Activated CD8-positive, alpha-beta memory T cell treated with anti-CD3 and anti-CD28 coated beads, Interleukin-2, amount 10 ng/mL, durations not matched to agents 7 days and 5 days (primary cell): ENCODE data around the gene CNST. TPM values are rescaled to one million over a fixed set of nuclear protein-coding genes. Genes with fewer than 3 reads are reported as not detected.
A peak's percentile ranks its signal among the peaks of the same experiment; 100 is the strongest.
"Not testable (repeated sequence)": the region's sequence is repeated elsewhere in the genome, so short reads cannot be mapped to it uniquely, and the experiment has no call there.

ENCODE experiments used
- ATAC-seq: fragments of 150-1000 bp; cut with Tn5 transposase; one replicate; pipeline ENCODE4 v1.10.0; 2021; ENCODE audit warnings: moderate library complexity
- CTCF ChIA-PET: fragments of 350-600 bp; sonication (Branson Sonifier 250); formaldehyde crosslinking; loops from one replicate; lab custom pipeline; 2021; ENCODE audit warnings: antibody characterized with exemption; lab: Charles Lee
- DNase-seq: peaks from one replicate; pipeline ENCODE4 v3.0.0-alpha.2; 2020
- H3K27ac Mint-ChIP-seq: one replicate; pipeline ENCODE4 v1.8.0; 2021; ENCODE audit warnings: mild to moderate bottlenecking, mixed read lengths
- H3K27me3 Mint-ChIP-seq: one replicate; pipeline ENCODE4 v1.8.0; 2021; ENCODE audit warnings: mixed read lengths
- H3K36me3 Mint-ChIP-seq: one replicate; pipeline ENCODE4 v1.8.0; 2021; ENCODE audit warnings: mild to moderate bottlenecking, mixed read lengths
- H3K4me1 Mint-ChIP-seq: one replicate; pipeline ENCODE4 v1.8.0; 2021; ENCODE audit warnings: mixed read lengths
- H3K4me3 Mint-ChIP-seq: one replicate; pipeline ENCODE4 v1.8.0; 2021; ENCODE audit warnings: mild to moderate bottlenecking, moderate library complexity, mixed read lengths
- H3K9me3 Mint-ChIP-seq: one replicate; pipeline ENCODE4 v1.8.0; 2022; ENCODE audit warnings: low read depth, mixed read lengths
- total RNA-seq, 2 experiments: library from RNA; stranded (reverse); gene quantifications; one replicate each; pipeline ENCODE4 v1.2.3, GENCODE V29; 2021

CNST gene
- total RNA-seq, 2 experiments from 2014 or later, result 27.3 to 30.2 TPM

DNA sequence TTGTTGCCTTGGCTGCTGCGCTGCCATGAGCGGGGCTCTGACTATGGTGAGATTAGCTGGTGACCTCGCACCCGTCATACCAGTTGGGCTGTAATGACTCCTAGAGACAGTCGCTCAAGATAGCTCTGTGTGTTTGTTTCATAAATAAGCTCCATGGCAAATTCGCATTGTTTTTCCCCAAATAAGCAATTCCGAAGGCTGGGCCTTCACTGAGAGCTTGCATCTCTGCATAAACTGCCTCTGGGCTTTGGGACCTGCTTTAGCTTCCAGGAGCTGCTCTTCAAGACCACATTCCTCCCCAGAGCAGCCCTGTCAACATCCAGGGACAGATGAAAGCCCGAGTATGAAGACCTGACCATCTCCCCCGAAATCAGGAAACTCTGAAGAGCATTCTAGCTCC lies 117.3 kb downstream of the CNST start:
- no peaks in the 10 kb centered on the region for H3K27me3 Mint-ChIP-seq

GRCh38 chr1:246687002-246687401 lies 120.7 kb downstream of the CNST start:
- Mint-ChIP-seq H3K27ac (no peak overlapping the region), H3K9me3 (no peaks in the 10 kb centered on the region), H3K4me1 (no peaks in the 10 kb centered on the region), H3K27me3 (no peaks in the 10 kb centered on the region), H3K4me3 (no peak overlapping the region), H3K36me3 (no peaks in the 10 kb centered on the region)
- CTCF ChIA-PET, result no interaction called here
- DNase-seq (no peak), ATAC-seq (no peak)

More for the DNA sequence above, 117.3 kb downstream of the CNST start:
- Mint-ChIP-seq H3K4me1 (no peaks in the 10 kb centered on the region), H3K27ac (no peak overlapping the region), H3K36me3 (no peaks in the 10 kb centered on the region), H3K9me3 (no peaks in the 10 kb centered on the region), H3K4me3 (no peak overlapping the region)
- CTCF ChIA-PET, result interaction anchor here (0.6 kb wide), 1 partner anchor 263 kb away, joined by 3 read pairs; no protein-coding TSS in a partner anchor
- no peak for DNase-seq
- ATAC-seq, result no peak

DNA sequence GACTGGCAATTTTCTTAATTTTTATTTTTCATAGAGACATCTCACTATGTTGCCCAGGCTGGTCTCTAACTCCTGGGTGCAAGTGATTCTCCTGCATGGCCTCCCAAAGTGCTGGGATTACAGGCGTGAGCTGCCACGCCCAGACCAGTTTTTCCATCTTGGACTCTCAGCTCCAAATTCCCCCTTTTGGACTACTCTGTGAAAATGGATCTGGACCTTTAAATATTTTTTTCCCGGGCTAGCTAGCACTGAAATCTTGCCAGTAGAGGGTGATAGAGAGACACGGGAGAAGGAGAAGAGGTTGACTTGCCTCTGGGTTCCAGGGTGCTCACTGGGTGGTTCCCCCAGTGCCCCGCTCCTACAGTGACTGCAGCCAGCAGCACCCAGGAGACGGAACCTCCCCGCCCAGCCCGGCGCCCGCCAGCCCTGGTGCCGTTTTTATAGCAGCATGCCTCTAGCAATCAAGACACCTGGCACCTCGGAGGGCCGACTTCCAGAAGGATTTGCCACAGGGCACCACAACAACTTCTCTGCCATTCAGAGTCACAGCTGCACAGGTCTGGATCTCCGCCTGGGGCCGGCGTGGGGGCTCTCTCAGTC lies 123.3 kb downstream of the CNST start:
- Mint-ChIP-seq H3K27me3 (no peaks in the 10 kb centered on the region), H3K9me3 (peaks cover 2% of the 10 kb centered on the region), H3K27ac (no peak overlapping the region), H3K4me1 (no peaks in the 10 kb centered on the region), H3K36me3 (peaks cover 4% of the 10 kb centered on the region), H3K4me3 (no peak overlapping the region)
- CTCF ChIA-PET, result interaction anchor here (0.6 to 3.7 kb wide), 14 partner anchors 14 to 282 kb away, joined by 3 to 16 read pairs (median 4); partner anchors contain the start of gene SMYD3
- DNase-seq (peak; percentile 64), ATAC-seq (peak; percentile 96)

- Mint-ChIP-seq H3K9me3 (peaks cover 2% of the 10 kb centered on the region), H3K4me3 (no peak overlapping the region), H3K27me3 (no peaks in the 10 kb centered on the region), H3K27ac (no peak overlapping the region), H3K4me1 (no peaks in the 10 kb centered on the region), H3K36me3 (peaks cover 4% of the 10 kb centered on the region)
- CTCF ChIA-PET, result interaction anchor here (1.0 to 3.7 kb wide), 6 partner anchors 46 to 281 kb away, joined by 3 to 16 read pairs (median 6); no protein-coding TSS in a partner anchor
- DNase-seq, result no peak
- ATAC-seq, result no peak
These were observed 123.8 kb downstream of the CNST start for GRCh38 chr1:246690100-246690499.

DNA sequence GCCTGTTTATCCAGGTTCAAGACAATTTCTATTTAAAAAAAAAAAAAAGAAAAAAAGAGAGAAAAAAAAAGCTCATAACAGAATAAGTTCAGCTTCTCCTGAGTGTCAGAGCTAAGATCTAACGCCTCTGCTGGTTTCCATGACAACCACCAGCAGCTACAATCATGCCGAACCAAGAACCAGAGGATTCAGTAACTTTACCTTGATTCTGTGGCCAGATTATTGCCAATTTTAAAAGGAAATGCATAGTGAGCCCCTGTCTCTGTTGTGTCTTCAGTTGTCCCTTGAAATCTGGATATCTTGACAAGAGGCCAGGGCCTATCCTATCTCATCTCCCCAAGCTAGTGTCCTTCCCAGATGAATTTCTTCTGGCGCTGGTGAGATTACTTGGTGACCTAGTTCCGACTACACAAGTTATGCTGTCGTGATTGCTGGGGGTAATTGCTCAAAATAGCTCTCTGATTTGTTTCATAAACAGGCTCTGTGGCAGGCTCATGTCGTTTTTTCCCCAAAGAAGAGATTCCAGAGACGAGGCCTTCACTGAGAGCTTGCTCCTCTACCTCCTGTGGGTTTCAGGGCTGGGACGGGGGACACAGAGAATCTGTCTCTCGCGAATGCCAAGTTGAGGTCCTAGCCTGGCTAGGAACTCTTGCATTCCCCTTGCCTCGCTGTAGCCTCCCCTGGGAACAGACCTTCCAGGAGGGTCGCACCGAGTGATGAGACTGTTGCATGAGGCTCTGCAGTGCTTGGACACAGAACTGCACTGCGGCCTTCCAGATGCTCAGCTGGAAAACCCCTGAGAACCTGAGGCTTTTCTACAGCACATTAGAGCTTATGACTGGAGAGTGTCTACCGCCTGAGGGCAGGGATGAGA lies 125.6 kb downstream of the CNST start:
- no peaks in the 10 kb centered on the region for H3K27me3 Mint-ChIP-seq
- no peak for ATAC-seq
- CTCF ChIA-PET, result no interaction called here

DNA sequence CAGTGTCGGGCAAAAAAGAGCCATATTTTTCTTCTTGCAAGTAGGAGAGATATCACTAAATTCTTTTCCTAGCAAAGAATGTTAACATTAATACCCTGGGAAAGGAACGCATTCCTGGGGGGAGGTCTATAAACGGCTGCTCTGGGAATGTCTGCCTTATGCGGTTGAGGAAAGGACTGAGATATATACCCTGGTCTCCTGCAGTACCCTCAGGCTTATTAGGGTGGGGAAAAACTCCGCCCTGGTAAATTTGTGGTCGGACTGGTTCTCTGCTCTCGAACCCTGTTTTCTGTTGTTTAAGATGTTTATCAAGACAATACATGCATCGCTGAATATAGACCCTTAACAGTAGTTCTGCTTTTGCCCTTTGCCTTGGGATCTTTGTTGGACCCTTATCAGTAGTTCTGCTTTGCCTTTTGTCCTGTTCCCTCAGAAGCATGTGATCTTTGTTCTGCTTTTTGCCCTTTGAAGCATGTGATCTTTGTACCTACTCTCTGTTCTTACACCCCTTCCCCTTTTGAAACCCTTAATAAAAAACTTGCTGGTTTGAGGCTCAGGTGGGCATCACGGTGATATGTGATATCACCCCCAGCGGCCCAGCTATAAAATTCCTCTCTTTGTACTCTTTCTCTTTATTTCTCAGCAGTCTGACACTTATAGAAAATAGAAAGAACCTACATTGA lies 128.1 kb downstream of the CNST start:
- not testable (repeated sequence) for H3K36me3 Mint-ChIP-seq

More for the DNA sequence above, 125.6 kb downstream of the CNST start:
- Mint-ChIP-seq H3K9me3 (peaks cover 2% of the 10 kb centered on the region), H3K27ac (no peak overlapping the region), H3K36me3 (peaks cover 4% of the 10 kb centered on the region), H3K4me1 (peaks cover 5% of the 10 kb centered on the region), H3K4me3 (no peak overlapping the region)
- DNase-seq, result no peak

DNA sequence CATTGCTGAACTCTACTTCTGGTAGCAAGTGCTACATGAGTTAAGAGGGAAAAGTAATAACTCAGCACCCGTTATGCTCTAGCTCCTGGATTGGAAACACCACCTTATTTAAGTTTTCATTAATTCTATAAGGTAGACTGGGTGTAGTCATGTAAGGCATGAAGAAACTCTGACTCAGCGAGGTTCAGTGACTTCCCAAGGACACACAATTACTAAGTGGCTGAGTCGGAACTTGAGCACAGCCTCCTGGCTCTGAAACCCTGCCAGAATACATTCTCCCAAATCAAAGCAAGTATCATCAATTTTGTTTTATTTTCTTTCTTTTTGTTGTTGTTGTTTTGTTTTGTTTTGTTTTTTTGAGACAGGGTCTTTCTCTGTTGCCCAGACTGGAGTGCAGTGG lies 128.9 kb downstream of the CNST start:
- no peak overlapping the region for H3K27ac Mint-ChIP-seq

More for the DNA sequence above, 128.1 kb downstream of the CNST start:
- not testable (repeated sequence) for H3K4me3 Mint-ChIP-seq, H3K9me3 Mint-ChIP-seq, H3K27me3 Mint-ChIP-seq, ATAC-seq, H3K27ac Mint-ChIP-seq, DNase-seq
- peaks cover 16% of the 10 kb centered on the region for H3K4me1 Mint-ChIP-seq
- CTCF ChIA-PET, result interaction anchor here (1.8 kb wide), 1 partner anchor 196 kb away, joined by 6 read pairs; no protein-coding TSS in a partner anchor

DNA sequence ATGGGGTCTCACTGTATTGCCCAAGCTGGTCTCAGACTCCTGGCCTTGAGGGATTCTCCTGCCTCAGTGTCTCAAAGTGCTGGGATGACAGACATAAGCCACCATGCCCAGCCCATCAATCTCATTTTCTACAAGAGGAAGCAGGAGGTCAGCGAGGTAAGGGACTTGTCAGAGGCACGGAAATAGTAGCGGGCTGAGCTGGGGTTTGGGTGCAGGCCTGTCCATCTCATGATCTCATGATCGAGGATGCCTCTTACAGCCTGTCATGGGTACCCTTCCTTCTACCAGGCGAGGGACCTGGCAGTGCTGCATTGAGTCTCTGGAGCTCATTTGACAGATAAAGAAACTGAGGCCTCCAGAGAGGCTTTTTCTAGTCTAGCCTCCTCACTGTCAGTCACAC lies 129.4 kb downstream of the CNST start:
- Mint-ChIP-seq H3K4me3 (no peak overlapping the region), H3K36me3 (peaks cover 4% of the 10 kb centered on the region), H3K27me3 (no peaks in the 10 kb centered on the region), H3K9me3 (peaks cover 2% of the 10 kb centered on the region), H3K4me1 (peaks cover 16% of the 10 kb centered on the region), H3K27ac (no peak overlapping the region)
- ATAC-seq (no peak), DNase-seq (no peak)
- CTCF ChIA-PET, result interaction anchor here (0.8 to 1.8 kb wide), 2 partner anchors 158 to 198 kb away, joined by 3 to 6 read pairs; no protein-coding TSS in a partner anchor

More for the DNA sequence above, 128.9 kb downstream of the CNST start:
- H3K4me1 Mint-ChIP-seq, result peaks cover 16% of the 10 kb centered on the region
- DNase-seq (no peak), ATAC-seq (no peak)
- H3K4me3 Mint-ChIP-seq, result no peak overlapping the region
- H3K36me3 Mint-ChIP-seq, result peaks cover 4% of the 10 kb centered on the region
- CTCF ChIA-PET, result interaction anchor here (0.8 to 1.8 kb wide), 2 partner anchors 157 to 197 kb away, joined by 3 to 6 read pairs; no protein-coding TSS in a partner anchor
- peaks cover 2% of the 10 kb centered on the region for H3K9me3 Mint-ChIP-seq
- H3K27me3 Mint-ChIP-seq, result no peaks in the 10 kb centered on the region

GRCh38 chr1:246698466-246699094 lies 132.3 kb downstream of the CNST start:
- no peak for DNase-seq
- Mint-ChIP-seq H3K4me3 (peak overlapping the region; percentile 37), H3K27ac (peak overlapping the region; percentile 65), H3K4me1 (peaks cover 16% of the 10 kb centered on the region), H3K36me3 (no peaks in the 10 kb centered on the region), H3K9me3 (no peaks in the 10 kb centered on the region), H3K27me3 (peaks cover 1% of the 10 kb centered on the region)
- ATAC-seq, result no peak
- CTCF ChIA-PET, result interaction anchor here (1.2 kb wide), 1 partner anchor 201 kb away, joined by 3 read pairs; no protein-coding TSS in a partner anchor

DNA sequence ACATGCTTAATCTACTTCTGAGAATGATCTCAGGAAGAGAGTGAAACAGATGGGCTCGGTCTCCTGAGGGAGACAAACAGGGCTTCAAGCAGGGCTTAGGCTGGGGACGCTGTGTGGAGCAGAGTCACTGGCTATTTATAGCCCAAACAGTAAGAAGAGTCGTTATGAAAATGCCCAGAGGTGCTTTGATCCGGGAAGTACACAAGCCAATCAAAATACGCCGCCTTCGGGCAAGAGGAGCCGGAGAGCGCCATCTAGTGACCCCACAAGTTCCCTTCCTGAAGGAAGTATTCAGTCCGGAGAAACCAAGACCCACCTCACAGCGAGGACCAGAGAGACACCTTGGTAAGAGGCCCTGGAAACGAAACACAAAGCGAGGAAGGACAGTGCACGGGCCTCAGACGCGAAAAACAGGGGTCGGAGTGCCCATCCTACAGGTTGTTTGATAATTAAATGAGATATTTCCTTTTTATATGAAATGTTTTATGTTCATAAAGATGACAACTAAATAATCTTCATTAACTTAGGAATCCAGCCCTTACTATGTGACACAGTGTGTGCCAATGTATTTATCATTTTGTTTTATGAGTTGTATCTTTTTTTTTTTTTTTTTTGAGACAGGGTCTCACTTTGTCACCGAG lies 133.0 kb downstream of the CNST start:
- no peaks in the 10 kb centered on the region for H3K36me3 Mint-ChIP-seq

GRCh38 chr1:246703581-246703980 lies 137.3 kb downstream of the CNST start:
- no peak for ATAC-seq
- H3K27me3 Mint-ChIP-seq, result peaks cover 8% of the 10 kb centered on the region
- no peaks in the 10 kb centered on the region for H3K36me3 Mint-ChIP-seq
- no peak for DNase-seq
- H3K9me3 Mint-ChIP-seq, result no peaks in the 10 kb centered on the region
- H3K27ac Mint-ChIP-seq, result no peak overlapping the region
- CTCF ChIA-PET, result no interaction called here
- H3K4me3 Mint-ChIP-seq, result no peak overlapping the region
- peaks cover 20% of the 10 kb centered on the region for H3K4me1 Mint-ChIP-seq

More for the DNA sequence above, 133.0 kb downstream of the CNST start:
- Mint-ChIP-seq H3K27me3 (peaks cover 8% of the 10 kb centered on the region), H3K4me3 (peak overlapping the region; percentile 37), H3K4me1 (peaks cover 16% of the 10 kb centered on the region), H3K27ac (peak overlapping the region; percentile 65), H3K9me3 (no peaks in the 10 kb centered on the region)
- ATAC-seq (peak; percentile 97), DNase-seq (peak; percentile 92)
- CTCF ChIA-PET, result interaction anchor here (0.7 to 1.9 kb wide), 3 partner anchors 11 to 202 kb away, joined by 4 to 5 read pairs (median 5); no protein-coding TSS in a partner anchor

- H3K4me1 Mint-ChIP-seq, result peaks cover 24% of the 10 kb centered on the region
- H3K27me3 Mint-ChIP-seq, result peaks cover 8% of the 10 kb centered on the region
- peaks cover 5% of the 10 kb centered on the region for H3K9me3 Mint-ChIP-seq
- CTCF ChIA-PET, result interaction anchor here (0.6 kb wide), 1 partner anchor 422 kb away, joined by 3 read pairs; no protein-coding TSS in a partner anchor
- H3K27ac Mint-ChIP-seq, result no peak overlapping the region
- no peaks in the 10 kb centered on the region for H3K36me3 Mint-ChIP-seq
- DNase-seq, result no peak
- ATAC-seq, result no peak
- no peak overlapping the region for H3K4me3 Mint-ChIP-seq
These were observed 139.1 kb downstream of the CNST start for GRCh38 chr1:246705368-246705767.
